GM19397 (cell line): ENCODE measurements around the gene DKKL1.
A peak's percentile ranks its signal among the peaks of the same experiment; 100 is the strongest.

Experiments used
- ATAC-seq: cut with Tn5 transposase; IDR thresholded peaks from one replicate; pipeline ENCODE4 v1.9.1; 2021; ENCODE audit warnings: mild to moderate bottlenecking, moderate library complexity; ENCODE audit not compliant: unreplicated experiment

Gene DKKL1

GRCh38 chr19:49337267-49338022 is 26.2 kb upstream of the DKKL1 start:
- ATAC-seq, result no peak

- ATAC-seq, result no peak
Observed at GRCh38 chr19:49338023-49338677, 25.5 kb upstream of the DKKL1 start.

GRCh38 chr19:49338691-49339300 is 24.9 kb upstream of the DKKL1 start:
- ATAC-seq, result no peak

- no peak for ATAC-seq
Observed at GRCh38 chr19:49339301-49340068, 24.2 kb upstream of the DKKL1 start.

- peak; percentile 77 for ATAC-seq
Observed at GRCh38 chr19:49340069-49340864, 23.4 kb upstream of the DKKL1 start.

- ATAC-seq, result no peak
Observed at GRCh38 chr19:49340865-49341718, 22.6 kb upstream of the DKKL1 start.

- ATAC-seq, result no peak
Observed at GRCh38 chr19:49342291-49342721, 21.4 kb upstream of the DKKL1 start.

GRCh38 chr19:49343123-49343522 is 20.6 kb upstream of the DKKL1 start:
- ATAC-seq, result no peak

- ATAC-seq, result no peak
Observed at GRCh38 chr19:49344505-49345423, 18.9 kb upstream of the DKKL1 start.

GRCh38 chr19:49347191-49347590 is 16.5 kb upstream of the DKKL1 start:
- ATAC-seq, result no peak

- ATAC-seq, result no peak
Observed at GRCh38 chr19:49347835-49348234, 15.8 kb upstream of the DKKL1 start.

GRCh38 chr19:49348305-49349189 is 15.1 kb upstream of the DKKL1 start:
- ATAC-seq, result no peak

- no peak for ATAC-seq
Observed at GRCh38 chr19:49349567-49349966, 14.1 kb upstream of the DKKL1 start.

- no peak for ATAC-seq
Observed at GRCh38 chr19:49355909-49356353, 7.7 kb upstream of the DKKL1 start.

- no peak for ATAC-seq
Observed at GRCh38 chr19:49356382-49356781, 7.3 kb upstream of the DKKL1 start.

- ATAC-seq, result no peak
Observed at GRCh38 chr19:49357186-49357585, 6.5 kb upstream of the DKKL1 start.
